ENCODE data around the gene DGKG.

The DGKG gene

DNA sequence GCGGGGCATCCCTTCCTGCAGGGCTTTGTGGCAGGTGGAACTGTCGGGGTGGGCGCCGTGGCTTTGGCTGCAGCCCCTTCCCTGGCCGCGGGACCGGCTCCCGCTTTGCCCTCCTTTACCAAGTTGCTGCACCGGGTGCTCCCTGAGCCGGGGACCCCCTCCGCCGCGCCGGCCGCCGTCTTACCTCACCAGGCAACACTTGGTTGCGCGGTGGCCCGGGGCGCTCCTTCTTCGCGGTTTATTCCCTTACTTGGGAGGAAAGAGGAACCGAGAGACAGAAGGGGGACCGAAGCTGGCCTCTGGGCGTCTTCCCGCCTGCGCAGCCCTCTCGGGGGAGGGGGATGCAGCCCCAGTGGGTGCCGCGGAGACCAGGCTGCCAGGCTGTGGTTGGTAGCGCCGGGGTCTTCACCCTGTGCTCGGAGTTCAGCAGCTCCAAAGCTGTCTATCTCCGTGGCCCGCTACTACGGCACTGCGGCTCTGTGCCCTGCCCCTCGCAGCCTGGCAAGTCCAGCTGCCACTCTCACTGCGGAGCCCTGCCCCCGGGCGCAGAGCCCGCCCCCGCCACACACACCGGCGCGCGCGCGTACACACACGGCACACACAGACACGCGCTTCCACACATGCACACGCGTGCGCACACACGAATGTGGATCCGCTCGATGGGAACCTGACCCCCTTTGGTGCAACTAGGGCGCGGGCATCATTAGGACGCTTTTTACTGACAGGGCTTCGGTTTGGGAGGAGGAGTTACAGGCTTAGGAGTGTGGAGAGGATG is at the start of gene DGKG:
Gene DGKG (minus strand): TSS at position 473 of the 775 bp plus-strand sequence. CDS start 41,775 bp downstream, outside the sequence.
- DNase-seq (ENCODE audit: low read depth), result peak; percentile 21

DNA sequence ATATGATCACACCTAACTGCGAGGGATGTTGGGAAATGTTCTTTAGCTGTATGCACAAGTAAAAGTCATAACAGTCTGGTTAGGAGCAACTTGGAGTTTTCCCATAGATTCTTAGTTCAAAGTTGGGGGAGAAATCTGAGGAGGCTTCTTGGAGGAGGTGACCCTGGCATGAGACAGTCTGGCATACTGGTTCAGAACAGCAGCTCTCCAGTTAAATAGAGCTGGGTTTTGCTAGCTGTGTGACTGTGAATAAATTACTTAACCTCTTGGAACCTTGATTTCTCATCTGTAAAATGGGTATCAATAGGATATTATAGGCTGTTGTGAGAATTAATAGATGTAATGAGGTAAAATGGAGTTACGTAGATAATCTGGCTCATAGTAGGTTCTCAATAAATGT is 49.1 kb upstream of the DGKG start:
- DNase-seq (ENCODE audit: low read depth), result no peak

DNA sequence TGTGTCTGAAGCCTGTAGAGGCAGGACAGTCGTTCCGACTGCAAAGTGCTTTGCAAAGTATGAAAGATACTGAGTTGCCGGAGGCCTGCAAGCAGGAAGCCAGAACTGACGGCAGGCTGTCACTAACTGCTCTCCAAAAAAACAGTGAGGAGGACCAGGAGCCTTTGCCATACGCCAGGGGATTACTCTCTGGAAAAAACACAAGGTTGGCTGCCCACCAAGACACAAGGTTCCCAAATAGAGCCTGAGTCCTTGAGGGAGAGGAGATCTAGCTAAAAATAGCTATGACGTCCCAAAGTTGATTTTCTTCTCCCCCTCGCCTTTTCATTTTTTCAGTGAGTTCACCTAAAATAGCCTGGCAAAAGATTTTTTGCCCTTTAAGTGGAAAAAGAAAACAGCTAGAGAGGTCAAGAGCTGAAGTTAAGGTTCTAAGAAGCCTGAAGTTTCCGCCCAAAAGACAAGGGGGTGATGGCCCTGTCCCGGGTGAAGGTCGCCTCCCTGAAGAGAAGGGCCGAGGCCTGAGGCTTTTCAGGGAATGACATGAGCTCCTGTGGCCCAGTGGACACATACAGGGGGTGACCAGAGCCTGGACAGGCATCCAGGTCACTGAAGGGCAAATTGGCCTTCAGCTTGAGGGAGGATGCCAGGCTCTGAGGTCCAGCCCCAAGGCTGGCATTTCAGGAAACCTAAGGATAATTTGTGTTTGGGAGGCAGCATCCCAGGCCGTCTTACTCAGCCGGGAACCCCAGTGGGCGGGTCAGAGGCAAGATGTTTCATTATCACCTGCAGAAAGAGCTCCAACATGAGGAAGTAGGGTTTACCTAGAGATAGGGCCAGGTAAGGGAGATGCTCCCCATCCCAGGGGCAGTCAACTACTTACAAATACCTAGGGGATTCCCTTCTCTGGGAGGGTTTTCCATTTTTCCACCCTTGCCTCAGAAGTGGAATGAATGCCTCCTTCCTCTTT is 44.9 kb upstream of the DGKG start:
- DNase-seq (ENCODE audit: low read depth), result no peak

DNA sequence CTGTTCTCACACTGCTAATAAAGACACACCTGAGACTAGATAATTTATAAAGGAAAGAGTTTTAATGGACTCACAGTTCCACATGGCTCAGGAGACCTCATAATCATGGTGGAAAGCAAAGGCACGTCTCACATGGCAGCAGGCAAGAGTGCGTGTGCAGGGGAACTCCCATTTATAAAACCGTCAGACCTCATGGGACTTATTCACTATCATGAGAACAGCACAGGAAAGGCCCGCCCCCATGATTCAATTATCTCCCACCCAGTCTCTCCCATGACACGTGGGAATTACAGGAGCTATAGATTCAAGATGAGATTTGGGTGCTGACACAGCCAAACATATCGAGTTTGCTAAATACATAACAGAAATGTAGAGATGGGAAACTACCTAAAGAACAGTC is 39.5 kb upstream of the DGKG start:
- DNase-seq (ENCODE audit: low read depth), result no peak

DNA sequence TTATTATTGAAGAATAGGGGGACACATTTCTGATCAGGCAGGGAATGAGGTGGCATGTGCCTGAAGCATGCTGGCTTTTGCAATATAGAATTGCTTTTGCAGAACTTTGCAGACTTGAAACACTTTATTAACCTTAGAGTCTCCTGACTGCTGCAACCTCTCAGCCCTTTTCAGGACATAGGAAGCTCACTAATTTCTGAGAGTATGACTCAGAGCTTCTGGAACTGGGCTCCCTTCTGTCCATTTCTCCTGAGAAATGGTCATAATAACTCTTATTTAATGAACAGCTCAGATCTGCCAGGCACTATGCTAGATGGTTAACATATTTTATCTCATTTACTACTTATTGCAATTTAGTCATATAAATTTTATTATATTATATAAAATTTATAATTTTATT is 38.6 kb upstream of the DGKG start:
- no peak for DNase-seq (ENCODE audit: low read depth)

- DNase-seq (ENCODE audit: low read depth), result no peak
These were observed 38.0 kb upstream of the DGKG start for GRCh38 chr3:186400026-186400425.

- DNase-seq (ENCODE audit: low read depth), result no peak
These were observed 32.7 kb upstream of the DGKG start for GRCh38 chr3:186394566-186395217.

DNA sequence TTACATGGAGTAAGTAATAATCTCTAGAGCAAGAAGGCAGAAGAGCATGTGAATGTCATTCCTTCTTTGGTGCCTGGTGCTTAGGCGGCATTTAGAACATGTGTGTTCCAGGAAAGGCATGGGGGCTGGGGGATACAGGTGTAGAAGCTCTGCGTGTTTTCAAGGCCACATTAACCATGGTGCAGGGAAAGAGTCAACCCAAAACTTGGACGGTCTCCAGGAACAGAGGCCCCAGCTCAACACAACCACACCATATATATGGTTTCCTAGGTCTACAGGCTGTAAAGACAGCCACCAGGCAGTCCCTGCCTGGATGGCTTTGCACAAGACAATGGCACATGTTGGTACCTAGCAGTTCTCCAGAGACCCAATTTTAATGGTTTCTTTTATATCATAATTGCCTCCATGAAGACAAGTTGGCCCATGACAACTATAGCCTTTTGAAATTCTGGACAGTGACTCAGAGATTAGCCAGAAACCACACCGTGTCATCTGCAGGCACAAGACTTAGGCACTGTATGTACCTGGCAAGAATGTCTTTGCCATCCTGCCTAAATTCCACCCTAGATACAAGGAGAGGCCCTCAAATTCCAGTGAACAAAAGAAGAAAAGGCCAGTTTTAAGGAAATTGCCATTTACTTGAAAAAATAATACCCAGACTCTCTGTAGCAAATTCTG is 25.0 kb upstream of the DGKG start:
- DNase-seq (ENCODE audit: low read depth), result no peak

- no peak for DNase-seq (ENCODE audit: low read depth)
These were observed 24.0 kb upstream of the DGKG start for GRCh38 chr3:186385856-186386602.

DNA sequence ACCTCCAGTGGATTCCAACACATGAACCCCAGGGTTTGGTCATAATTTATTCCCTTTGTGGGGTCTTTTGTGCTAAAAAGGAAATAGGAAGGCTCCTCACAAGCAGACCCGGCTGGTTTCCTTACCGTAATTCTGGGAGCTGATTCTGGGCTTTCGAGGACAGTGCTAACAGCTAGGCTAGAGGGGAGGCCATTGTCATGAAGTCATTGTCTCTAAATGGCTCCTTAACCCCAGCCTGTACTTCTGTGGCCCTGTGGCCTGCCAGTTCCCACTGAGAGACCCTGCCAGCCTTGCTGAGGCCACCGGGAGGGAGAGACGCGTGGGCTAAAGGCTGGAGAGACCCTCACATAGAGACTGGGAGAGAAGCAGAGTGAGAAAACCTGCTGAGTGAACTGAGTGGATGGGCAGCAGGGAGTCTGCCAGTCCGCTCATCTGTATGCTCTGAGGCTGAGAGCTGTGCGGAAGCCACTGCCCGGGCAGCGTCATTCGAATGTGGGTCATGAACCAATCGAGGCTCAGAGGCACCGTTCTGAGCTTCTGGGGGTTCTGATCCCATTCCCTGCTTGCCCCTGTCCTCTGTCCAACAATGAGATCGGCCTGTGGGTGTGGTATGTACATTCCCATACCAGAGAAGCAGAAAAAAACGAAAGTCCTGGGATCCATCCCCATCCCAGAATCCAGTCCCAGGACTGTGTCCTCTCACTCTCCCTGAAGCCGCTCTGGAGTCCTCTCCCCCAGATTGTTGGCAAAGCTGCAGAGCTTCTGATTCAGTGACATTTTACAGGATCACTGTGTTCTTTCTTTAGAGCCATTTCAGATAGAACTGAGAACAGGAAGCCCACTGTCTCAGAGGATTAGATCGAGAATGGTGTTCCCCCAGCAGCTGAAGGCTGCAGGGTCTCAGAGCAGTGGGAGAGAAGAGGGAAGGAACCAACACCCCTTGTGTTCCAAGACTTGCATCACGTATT is 21.3 kb upstream of the DGKG start:
- no peak for DNase-seq (ENCODE audit: low read depth)

DNA sequence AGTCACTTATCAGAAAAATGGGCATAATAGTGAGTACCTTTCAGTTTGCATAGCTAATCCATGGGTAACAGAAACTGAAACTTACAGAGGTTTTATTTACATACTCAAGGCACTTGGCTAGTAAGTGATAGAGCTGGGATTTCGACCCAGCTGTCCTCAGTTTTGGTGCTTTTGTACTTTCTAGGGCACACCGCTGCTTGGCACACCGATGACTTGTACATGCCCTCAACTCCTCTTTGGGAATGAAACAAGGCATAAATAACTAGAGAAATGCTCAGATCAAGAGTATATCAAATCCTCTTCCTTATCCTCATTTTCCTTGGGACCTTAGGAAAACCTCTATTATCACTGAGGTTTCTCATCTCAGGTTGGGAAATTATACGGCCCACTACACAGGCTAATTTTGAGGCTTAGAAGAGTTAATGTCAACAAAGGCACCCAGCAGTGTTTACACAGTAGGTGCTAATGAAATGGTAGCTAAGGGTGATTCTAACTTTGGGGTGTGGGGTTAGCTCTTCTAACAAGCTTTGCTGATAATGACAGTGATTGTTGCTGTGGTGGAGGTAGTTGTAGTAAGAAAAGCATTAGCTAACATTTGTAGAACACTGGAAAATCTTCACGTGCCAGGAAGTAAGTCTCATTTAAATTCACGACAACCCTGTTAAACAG is 20.3 kb upstream of the DGKG start:
- no peak for DNase-seq (ENCODE audit: low read depth)

DNA sequence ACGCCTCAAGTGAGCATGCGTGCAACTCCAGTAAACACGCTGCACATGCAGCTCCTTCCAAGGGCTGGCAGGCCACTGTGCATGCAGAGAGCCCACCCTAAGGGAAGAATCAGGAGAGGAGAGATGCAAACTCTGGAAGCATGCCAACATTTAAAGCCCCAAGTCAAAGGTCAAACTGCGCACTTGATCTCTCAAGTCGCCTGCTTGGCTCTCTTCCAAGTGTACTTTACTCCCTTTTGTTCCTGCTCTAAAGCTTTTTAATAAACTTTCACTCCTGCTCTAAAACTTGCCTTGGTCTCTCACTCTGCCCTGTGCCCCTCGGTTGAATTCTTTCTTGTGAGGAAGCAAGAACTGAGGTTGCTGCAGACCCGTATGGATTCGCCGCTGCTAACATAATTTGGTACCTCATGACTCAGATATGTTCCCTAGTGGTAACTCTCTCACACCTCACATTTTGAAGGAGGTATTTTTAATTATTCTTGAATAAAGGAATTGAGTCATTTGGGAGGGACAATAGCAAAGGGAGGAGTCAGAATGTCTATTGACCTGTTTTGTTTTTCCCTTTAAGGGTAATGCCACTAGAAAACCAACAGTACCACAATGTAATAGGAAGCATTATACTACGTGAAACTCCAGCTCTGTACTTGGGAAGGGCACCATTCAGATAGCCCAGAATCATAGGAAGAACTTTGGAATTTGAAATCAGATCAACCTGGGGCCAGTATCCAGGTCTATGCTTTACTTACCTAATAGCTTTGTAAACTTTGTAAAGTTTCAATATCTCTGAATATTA is 19.6 kb upstream of the DGKG start:
- no peak for DNase-seq (ENCODE audit: low read depth)

- DNase-seq (ENCODE audit: low read depth), result peak; percentile 10
These were observed 18.8 kb upstream of the DGKG start for GRCh38 chr3:186380622-186381380.

- DNase-seq (ENCODE audit: low read depth), result no peak
These were observed 13.4 kb upstream of the DGKG start for GRCh38 chr3:186375443-186375842.

DNA sequence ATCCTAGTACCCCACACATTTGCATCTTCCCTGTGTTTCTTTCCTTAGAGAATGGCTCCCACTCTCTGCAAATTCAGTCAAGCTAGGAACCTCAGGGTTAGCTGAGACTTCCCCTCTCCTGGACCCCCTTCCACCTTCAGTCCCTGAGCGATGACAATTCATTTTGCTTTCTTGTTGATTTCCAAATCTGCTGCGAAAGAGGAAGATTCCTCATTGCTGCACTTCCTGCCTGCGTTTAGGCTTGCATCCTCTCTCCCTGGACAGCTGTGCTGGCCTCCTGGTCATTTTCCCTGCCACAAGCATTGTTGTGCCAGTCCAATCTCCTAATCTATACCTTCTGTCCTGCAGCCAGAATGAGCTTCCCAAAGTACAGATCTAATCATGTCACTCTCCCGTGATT is 12.3 kb upstream of the DGKG start:
- DNase-seq (ENCODE audit: low read depth), result no peak

DNA sequence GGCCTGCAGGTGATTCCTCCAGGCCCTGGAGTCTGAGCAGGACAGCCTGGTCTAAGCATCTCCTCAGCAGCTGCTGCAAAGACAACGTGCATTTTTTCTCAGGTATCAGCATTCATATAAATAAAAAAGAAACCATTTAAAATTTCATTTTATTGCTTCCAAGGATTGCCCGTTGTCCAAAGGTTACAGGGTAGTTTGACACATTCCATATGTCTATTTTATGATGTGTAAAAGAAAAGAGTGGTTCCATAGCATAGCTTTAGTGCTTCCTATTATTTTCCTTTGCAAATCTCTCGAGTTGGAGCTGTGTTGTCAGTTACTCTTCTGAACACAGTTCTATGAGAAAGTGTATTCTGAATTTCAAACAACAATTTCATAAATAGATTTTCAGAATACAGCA is 7.2 kb upstream of the DGKG start:
- no peak for DNase-seq (ENCODE audit: low read depth)

DNA sequence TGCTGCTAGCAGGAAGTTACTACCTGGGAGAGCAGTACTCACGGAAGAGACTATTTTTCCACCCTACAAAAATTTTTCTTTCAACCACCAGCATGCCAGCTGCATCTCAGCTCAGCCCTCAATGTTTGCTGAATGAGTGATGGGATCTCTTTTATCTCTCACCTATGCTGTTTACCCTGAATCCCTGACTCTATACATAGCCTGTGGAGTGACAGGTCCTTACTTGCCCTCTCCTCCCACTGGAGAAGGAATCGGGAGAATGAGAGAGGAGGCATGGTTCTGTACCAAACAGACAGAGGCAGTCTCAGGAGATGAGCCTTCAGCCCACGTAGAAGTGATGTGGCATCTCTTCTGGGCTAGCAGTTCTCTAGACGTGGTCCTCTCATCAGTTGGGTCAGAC is 6.7 kb upstream of the DGKG start:
- DNase-seq (ENCODE audit: low read depth), result no peak

DNA sequence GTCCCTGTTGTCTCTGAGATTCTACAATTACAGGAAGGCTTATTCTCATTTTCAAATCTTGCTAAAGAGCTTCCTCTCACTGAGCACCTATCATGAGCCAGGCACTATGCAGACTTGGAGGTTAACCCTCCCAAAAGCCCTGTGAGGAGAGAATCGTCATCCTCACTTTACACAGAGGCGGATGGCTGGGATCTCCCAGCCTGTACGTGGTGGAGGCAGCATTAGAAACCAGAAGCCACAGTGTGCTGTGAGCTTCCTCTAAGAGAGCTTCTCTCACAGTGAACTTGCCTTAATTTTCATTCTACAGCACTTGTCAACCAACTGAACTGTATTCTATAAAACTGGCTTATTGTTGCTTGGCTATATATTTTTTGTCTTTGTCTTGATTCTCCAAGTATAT is 6.1 kb upstream of the DGKG start:
- no peak for DNase-seq (ENCODE audit: low read depth)
